ENCODE measurements around the gene VDAC2. TPM values are rescaled to one million over a fixed set of nuclear protein-coding genes. Genes with fewer than 3 reads are reported as not detected.
"Not testable (repeated sequence)": the region's sequence is repeated elsewhere in the genome, so short reads cannot be mapped to it uniquely, and the experiment has no call there.

VDAC2 gene
- total and polyA plus RNA-seq, 2 experiments from 2014 or later, result 147 to 268 TPM

- H2AFZ ChIP-seq, result no peak overlapping the region
- no peak overlapping the region for H3K27ac ChIP-seq
- H3F3A ChIP-seq (ENCODE audit: insufficient read depth), result no peaks in the 10 kb centered on the region
- no peak overlapping the region for H3K9ac ChIP-seq
- H3K9me3 ChIP-seq (ENCODE audit: low read depth), result no peaks in the 10 kb centered on the region
- H3K79me2 ChIP-seq (ENCODE audit: insufficient read depth), result no peaks in the 10 kb centered on the region
- no peak overlapping the region for H3K4me3 ChIP-seq
- H4K20me1 ChIP-seq (ENCODE audit: insufficient read depth), result no peaks in the 10 kb centered on the region
- in situ Hi-C loops (cut with MboI), result no loop called here
- DNase-seq, result no peak
- 68 to 70% methylated on average over 9 of the region's 9 CpGs for WGBS, 2 experiments (ENCODE audit: low coverage in 1 of 2, low lambda C conversion rate in 2 of 2, missing lambda C conversion rate in 2 of 2)
- no peak overlapping the region for H3K4me2 ChIP-seq (ENCODE audit: unreplicated experiment)
- TF ChIP-seq EZH2 (IDR thresholded peaks at IDR 0.05; ENCODE audit: insufficient read depth, poor library complexity, severe bottlenecking), result no peak
- TF ChIP-seq EZH2phosphoT487 (IDR thresholded peaks at IDR 0.05; ENCODE audit: insufficient read depth, low read depth), result no peak
- H3K9me2 ChIP-seq (ENCODE audit: insufficient read depth), result no peaks in the 10 kb centered on the region
- H3K36me3 ChIP-seq (ENCODE audit: low read depth), result no peaks in the 10 kb centered on the region
- peaks cover 23% of the 10 kb centered on the region for H3K4me1 ChIP-seq (ENCODE audit: insufficient read depth)
- no peaks in the 10 kb centered on the region for H3K27me3 ChIP-seq (replicated peaks; ENCODE audit: insufficient read depth)
These were observed 8.7 kb upstream of the VDAC2 start for GRCh38 chr10:75201793-75202307.

- no peaks in the 10 kb centered on the region for H3K27me3 ChIP-seq (replicated peaks; ENCODE audit: insufficient read depth)
- peak overlapping the region; percentile 31; the same call in 1 of the 2 replicates for H3K27ac ChIP-seq
- in situ Hi-C loops (cut with MboI), result no loop called here
- peak overlapping the region; percentile 26 for H3K4me2 ChIP-seq (ENCODE audit: unreplicated experiment)
- no peaks in the 10 kb centered on the region for H3K9me3 ChIP-seq (ENCODE audit: low read depth)
- H3K36me3 ChIP-seq (ENCODE audit: low read depth), result no peaks in the 10 kb centered on the region
- H3F3A ChIP-seq (ENCODE audit: insufficient read depth), result peaks cover 5% of the 10 kb centered on the region; the same call in 1 of the 2 replicates
- peaks cover 23% of the 10 kb centered on the region for H3K4me1 ChIP-seq (ENCODE audit: insufficient read depth)
- DNase-seq, result peak; percentile 82
- no peaks in the 10 kb centered on the region for H3K79me2 ChIP-seq (ENCODE audit: insufficient read depth)
- TF ChIP-seq EZH2phosphoT487 (IDR thresholded peaks at IDR 0.05; ENCODE audit: insufficient read depth, low read depth), result no peak
- no peak for TF ChIP-seq EZH2 (IDR thresholded peaks at IDR 0.05; ENCODE audit: insufficient read depth, poor library complexity, severe bottlenecking)
- 47 to 68% methylated on average over 1 of the region's 1 CpG for WGBS, 2 experiments (ENCODE audit: low coverage in 1 of 2, low lambda C conversion rate in 2 of 2, missing lambda C conversion rate in 2 of 2)
- no peak overlapping the region for H3K9ac ChIP-seq
- peak overlapping the region; percentile 79 for H2AFZ ChIP-seq
- H3K9me2 ChIP-seq (ENCODE audit: insufficient read depth), result no peaks in the 10 kb centered on the region
- no peaks in the 10 kb centered on the region for H4K20me1 ChIP-seq (ENCODE audit: insufficient read depth)
- no peak overlapping the region for H3K4me3 ChIP-seq
These were observed 8.1 kb upstream of the VDAC2 start for GRCh38 chr10:75202321-75203045.

- H3K9me3 ChIP-seq (ENCODE audit: low read depth); H3K27me3 ChIP-seq (replicated peaks; ENCODE audit: insufficient read depth); H3K9me2 ChIP-seq (ENCODE audit: insufficient read depth); H3K36me3 ChIP-seq (ENCODE audit: low read depth); H3K9ac ChIP-seq; in situ Hi-C loops (cut with MboI); H4K20me1 ChIP-seq (ENCODE audit: insufficient read depth); H3K4me3 ChIP-seq; H3K79me2 ChIP-seq (ENCODE audit: insufficient read depth); DNase-seq: not testable (repeated sequence)
- H3F3A ChIP-seq (ENCODE audit: insufficient read depth), result peaks cover 11% of the 10 kb centered on the region
- peaks cover 28% of the 10 kb centered on the region for H3K4me1 ChIP-seq (ENCODE audit: insufficient read depth)
- H3K27ac ChIP-seq, result peak overlapping the region; percentile 31; the same call in 1 of the 2 replicates
- H2AFZ ChIP-seq, result peak overlapping the region; percentile 79
- H3K4me2 ChIP-seq (ENCODE audit: unreplicated experiment), result peak overlapping the region; percentile 26
- 75 to 76% methylated on average over 11 of the region's 11 CpGs for WGBS, 2 experiments (ENCODE audit: low coverage in 1 of 2, low lambda C conversion rate in 2 of 2, missing lambda C conversion rate in 2 of 2)
These were observed 7.5 kb upstream of the VDAC2 start for GRCh38 chr10:75203046-75203620.

GRCh38 chr10:75203724-75204123, 6.9 kb upstream of the VDAC2 start:
- no peaks in the 10 kb centered on the region for H3K9me2 ChIP-seq (ENCODE audit: insufficient read depth)
- H3K79me2 ChIP-seq (ENCODE audit: insufficient read depth), result no peaks in the 10 kb centered on the region
- TF ChIP-seq EZH2phosphoT487 (IDR thresholded peaks at IDR 0.05; ENCODE audit: insufficient read depth, low read depth) (no peak), EZH2 (IDR thresholded peaks at IDR 0.05; ENCODE audit: insufficient read depth, poor library complexity, severe bottlenecking) (no peak)
- no peak overlapping the region for H3K4me2 ChIP-seq (ENCODE audit: unreplicated experiment)
- peaks cover 17% of the 10 kb centered on the region for H3F3A ChIP-seq (ENCODE audit: insufficient read depth)
- DNase-seq, result no peak
- no peak overlapping the region for H3K4me3 ChIP-seq
- no peak overlapping the region for H2AFZ ChIP-seq
- peaks cover 34% of the 10 kb centered on the region for H3K4me1 ChIP-seq (ENCODE audit: insufficient read depth)
- H3K36me3 ChIP-seq (ENCODE audit: low read depth), result no peaks in the 10 kb centered on the region
- H3K9ac ChIP-seq, result no peak overlapping the region
- H3K27ac ChIP-seq, result no peak overlapping the region
- no peaks in the 10 kb centered on the region for H3K9me3 ChIP-seq (ENCODE audit: low read depth)
- H4K20me1 ChIP-seq (ENCODE audit: insufficient read depth), result no peaks in the 10 kb centered on the region
- no peaks in the 10 kb centered on the region for H3K27me3 ChIP-seq (replicated peaks; ENCODE audit: insufficient read depth)
- in situ Hi-C loops (cut with MboI), result no loop called here
- WGBS, 2 experiments (ENCODE audit: low coverage in 1 of 2, low lambda C conversion rate in 2 of 2, missing lambda C conversion rate in 2 of 2), result 92 to 95% methylated on average over 5 of the region's 5 CpGs
